ENCODE results near the gene GAS7.
"Not testable (repeated sequence)": the region's sequence is repeated elsewhere in the genome, so short reads cannot be mapped to it uniquely, and the experiment has no call there.

Gene GAS7

GRCh38 chr17:10105513-10106001 lies 92.8 kb downstream of the GAS7 start:
- no peak for DNase-seq

- no peak for DNase-seq
Measured at GRCh38 chr17:10103712-10104111, 94.7 kb downstream of the GAS7 start.

GRCh38 chr17:10102817-10103216 lies 95.6 kb downstream of the GAS7 start:
- DNase-seq: no peak

GRCh38 chr17:10099051-10099571 lies 99.3 kb downstream of the GAS7 start:
- DNase-seq: no peak

GRCh38 chr17:10096596-10096995 lies 101.8 kb downstream of the GAS7 start:
- no peak for DNase-seq

GRCh38 chr17:10095295-10095694 lies 103.1 kb downstream of the GAS7 start:
- not testable (repeated sequence) for DNase-seq

GRCh38 chr17:10094797-10095196 lies 103.6 kb downstream of the GAS7 start:
- DNase-seq: no peak

- no peak for DNase-seq
Measured at GRCh38 chr17:10092595-10092994, 105.8 kb downstream of the GAS7 start.

GRCh38 chr17:10091046-10091445 lies 107.4 kb downstream of the GAS7 start:
- no peak for DNase-seq

GRCh38 chr17:10089196-10089804 lies 109.1 kb downstream of the GAS7 start:
- no peak for DNase-seq

GRCh38 chr17:10088444-10088843 lies 110.0 kb downstream of the GAS7 start:
- no peak for DNase-seq

- no peak for DNase-seq
Measured at GRCh38 chr17:10087355-10087754, 111.1 kb downstream of the GAS7 start.

GRCh38 chr17:10083864-10084263 lies 114.5 kb downstream of the GAS7 start:
- DNase-seq: no peak

- DNase-seq: no peak
Measured at GRCh38 chr17:10082795-10083194, 115.6 kb downstream of the GAS7 start.

- DNase-seq: no peak
Measured at GRCh38 chr17:10081571-10082169, 116.7 kb downstream of the GAS7 start.

- no peak for DNase-seq
Measured at GRCh38 chr17:10077561-10078299, 120.7 kb downstream of the GAS7 start.

GRCh38 chr17:10075919-10076318 lies 122.5 kb downstream of the GAS7 start:
- no peak for DNase-seq

GRCh38 chr17:10073941-10074340 lies 124.5 kb downstream of the GAS7 start:
- DNase-seq: no peak

GRCh38 chr17:10072556-10073425 lies 125.6 kb downstream of the GAS7 start:
- DNase-seq: no peak

GRCh38 chr17:10072086-10072485 lies 126.3 kb downstream of the GAS7 start:
- DNase-seq: no peak

GRCh38 chr17:10071141-10071540 lies 127.3 kb downstream of the GAS7 start:
- no peak for DNase-seq

- DNase-seq: no peak
Measured at GRCh38 chr17:10070690-10071089, 127.7 kb downstream of the GAS7 start.

- DNase-seq: no peak
Measured at GRCh38 chr17:10069301-10069700, 129.1 kb downstream of the GAS7 start.

Data from activated effector memory CD4-positive, alpha-beta T cell treated with anti-CD3 and anti-CD28 coated beads, Interleukin-2, amount 50 U/mL, for 16 hours (primary cell).